ENCODE results near the gene CSTF3.
"Not testable (repeated sequence)": the region's sequence is repeated elsewhere in the genome, so short reads cannot be mapped to it uniquely, and the experiment has no call there.

The CSTF3 gene

GRCh38 chr11:33177676-33178336 lies 16.5 kb upstream of the CSTF3 start:
- TF ChIP-seq, protein P1, sequence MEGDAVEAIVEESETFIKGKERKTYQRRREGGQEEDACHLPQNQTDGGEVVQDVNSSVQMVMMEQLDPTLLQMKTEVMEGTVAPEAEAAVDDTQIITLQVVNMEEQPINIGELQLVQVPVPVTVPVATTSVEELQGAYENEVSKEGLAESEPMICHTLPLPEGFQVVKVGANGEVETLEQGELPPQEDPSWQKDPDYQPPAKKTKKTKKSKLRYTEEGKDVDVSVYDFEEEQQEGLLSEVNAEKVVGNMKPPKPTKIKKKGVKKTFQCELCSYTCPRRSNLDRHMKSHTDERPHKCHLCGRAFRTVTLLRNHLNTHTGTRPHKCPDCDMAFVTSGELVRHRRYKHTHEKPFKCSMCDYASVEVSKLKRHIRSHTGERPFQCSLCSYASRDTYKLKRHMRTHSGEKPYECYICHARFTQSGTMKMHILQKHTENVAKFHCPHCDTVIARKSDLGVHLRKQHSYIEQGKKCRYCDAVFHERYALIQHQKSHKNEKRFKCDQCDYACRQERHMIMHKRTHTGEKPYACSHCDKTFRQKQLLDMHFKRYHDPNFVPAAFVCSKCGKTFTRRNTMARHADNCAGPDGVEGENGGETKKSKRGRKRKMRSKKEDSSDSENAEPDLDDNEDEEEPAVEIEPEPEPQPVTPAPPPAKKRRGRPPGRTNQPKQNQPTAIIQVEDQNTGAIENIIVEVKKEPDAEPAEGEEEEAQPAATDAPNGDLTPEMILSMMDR (IDR thresholded peaks at IDR 0.05; ENCODE audit: low read depth, low read length, missing control alignments) = no peak
- no peak overlapping the region for H3K4me3 ChIP-seq (replicated peaks; ENCODE audit: low read depth, low read length)
- no peak for DNase-seq (ENCODE audit: extremely low read depth, low read depth)

- DNase-seq (ENCODE audit: extremely low read depth, low read depth); H3K4me3 ChIP-seq (replicated peaks; ENCODE audit: low read depth, low read length): not testable (repeated sequence)
Measured at GRCh38 chr11:33176760-33177159, 15.5 kb upstream of the CSTF3 start.

DNA sequence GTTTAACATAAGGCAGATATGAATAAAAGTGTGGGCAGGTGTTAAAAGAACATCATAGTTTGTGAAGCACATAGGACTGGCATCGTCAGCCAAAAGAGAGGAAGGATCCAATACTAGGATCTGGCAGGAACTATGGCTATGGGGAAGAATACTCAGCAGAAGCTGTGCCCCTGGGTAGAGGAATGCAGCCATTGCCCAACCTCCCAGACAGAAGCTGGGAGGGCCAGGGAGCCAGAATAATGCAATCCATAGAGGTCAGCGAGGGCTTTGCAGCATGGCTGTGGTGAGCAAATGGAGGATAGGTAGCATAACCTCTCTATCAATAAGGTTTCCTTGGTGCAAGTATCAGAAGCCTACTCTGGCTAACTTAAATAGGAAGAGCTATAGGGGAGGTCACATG lies 11.7 kb upstream of the CSTF3 start:
- no peak for DNase-seq (ENCODE audit: extremely low read depth, low read depth)
- TF ChIP-seq, protein P1 (IDR thresholded peaks at IDR 0.05; ENCODE audit: low read depth, low read length, missing control alignments) = no peak
- H3K4me3 ChIP-seq (replicated peaks; ENCODE audit: low read depth, low read length) = no peak overlapping the region

DNA sequence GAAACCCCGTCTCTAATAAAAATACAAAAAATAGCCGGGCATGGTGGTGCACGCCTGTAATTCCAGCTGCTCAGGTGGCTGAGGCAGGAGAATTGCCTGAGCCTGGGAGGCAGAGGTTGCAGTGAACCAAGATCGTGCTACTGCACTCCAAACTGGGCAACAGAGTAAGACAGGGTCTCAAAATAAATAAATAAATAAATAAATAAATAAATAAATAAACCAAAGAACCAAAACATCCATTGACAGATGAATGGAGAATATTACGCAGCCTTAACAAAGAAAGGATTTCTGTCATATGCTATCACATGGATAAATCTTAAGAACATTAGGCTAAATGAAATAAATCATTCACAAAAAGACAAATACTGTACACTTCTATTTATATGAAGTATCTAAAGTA lies 11.1 kb upstream of the CSTF3 start:
- TF ChIP-seq, protein P1 (IDR thresholded peaks at IDR 0.05; ENCODE audit: low read depth, low read length, missing control alignments) = no peak
- DNase-seq (ENCODE audit: extremely low read depth, low read depth) = no peak
- no peak overlapping the region for H3K4me3 ChIP-seq (replicated peaks; ENCODE audit: low read depth, low read length)

GRCh38 chr11:33171251-33171650 lies 10.0 kb upstream of the CSTF3 start:
- no peak overlapping the region for H3K4me3 ChIP-seq (replicated peaks; ENCODE audit: low read depth, low read length)
- no peak for DNase-seq (ENCODE audit: extremely low read depth, low read depth)
- TF ChIP-seq, protein P1 (IDR thresholded peaks at IDR 0.05; ENCODE audit: low read depth, low read length, missing control alignments) = no peak

DNA sequence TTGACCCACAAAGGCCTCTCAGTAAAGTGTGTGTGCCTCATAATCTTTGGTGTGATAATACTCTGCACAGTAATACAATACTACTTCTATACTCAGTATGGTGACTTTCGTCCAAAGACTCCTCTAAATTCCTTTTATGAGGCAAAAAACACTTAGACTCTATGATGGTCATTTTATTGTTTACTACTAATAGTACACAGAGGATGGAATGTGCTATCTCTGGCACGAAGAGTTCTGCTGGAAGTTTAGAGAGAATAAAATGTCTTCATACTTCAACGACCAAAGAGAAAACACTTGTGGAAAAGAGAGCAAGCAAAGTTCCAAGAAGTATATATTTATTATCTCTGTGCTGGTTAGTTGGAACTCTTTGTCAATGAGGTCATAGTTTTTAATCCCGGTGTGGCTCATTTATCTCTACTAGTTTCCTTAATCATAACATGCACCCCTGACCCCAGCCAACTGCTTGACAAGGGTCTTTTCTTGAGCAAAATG lies 7.5 kb upstream of the CSTF3 start:
- no peak for DNase-seq (ENCODE audit: extremely low read depth, low read depth)

DNA sequence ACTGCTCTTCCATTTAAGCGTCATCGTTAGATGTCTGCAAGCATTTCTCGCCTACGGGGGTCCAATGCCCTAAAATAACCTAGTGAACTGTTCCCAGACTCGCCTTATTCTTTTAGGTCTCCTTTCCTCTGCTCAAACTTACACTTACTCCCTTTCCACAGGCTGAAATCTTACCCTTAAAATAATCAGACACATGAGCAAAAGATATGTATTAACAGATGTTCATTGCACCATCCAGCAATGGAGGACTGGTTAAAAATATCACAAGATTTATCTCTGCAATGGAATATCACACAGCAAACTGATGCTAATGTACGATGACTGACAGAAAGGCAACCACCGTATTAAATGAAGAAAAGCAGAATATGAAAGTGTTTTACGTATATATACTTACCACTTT lies 1.6 kb upstream of the CSTF3 start:
- TF ChIP-seq, protein P1 (IDR thresholded peaks at IDR 0.05; ENCODE audit: low read depth, low read length, missing control alignments) = no peak
- no peak overlapping the region for H3K4me3 ChIP-seq (replicated peaks; ENCODE audit: low read depth, low read length)

More for the DNA sequence above, 7.5 kb upstream of the CSTF3 start:
- TF ChIP-seq, protein P1 (IDR thresholded peaks at IDR 0.05; ENCODE audit: low read depth, low read length, missing control alignments) = no peak
- H3K4me3 ChIP-seq (replicated peaks; ENCODE audit: low read depth, low read length) = no peak overlapping the region

More for the DNA sequence above, 1.6 kb upstream of the CSTF3 start:
- DNase-seq (ENCODE audit: extremely low read depth, low read depth) = no peak

Data from HFF-Myc (cell line).